Retinal pigment epithelial cell (primary cell): ENCODE results near the gene FOXI1.

Source experiments
- DNase-seq: peaks from one replicate; pipeline ENCODE4 v3.0.0-alpha.2; 2010; ENCODE audit warnings: low read depth
- H3K4me3 ChIP-seq: 2 replicates; pipeline ENCODE4 v1.5.1; 2011; ENCODE audit warnings: mild to moderate bottlenecking, low read length, control low read depth, moderate library complexity
- TF ChIP-seq, protein P1 (sequence below): conservative IDR thresholded peaks from 2 replicates; pipeline ENCODE4 v1.5.1; 2011; ENCODE audit warnings: low read depth, low read length, control low read depth, inconsistent platforms

The FOXI1 gene

GRCh38 chr5:170078458-170078857 is 27.2 kb upstream of the FOXI1 start:
- H3K4me3 ChIP-seq, result no peak overlapping the region
- DNase-seq, result no peak
- TF ChIP-seq, protein P1, sequence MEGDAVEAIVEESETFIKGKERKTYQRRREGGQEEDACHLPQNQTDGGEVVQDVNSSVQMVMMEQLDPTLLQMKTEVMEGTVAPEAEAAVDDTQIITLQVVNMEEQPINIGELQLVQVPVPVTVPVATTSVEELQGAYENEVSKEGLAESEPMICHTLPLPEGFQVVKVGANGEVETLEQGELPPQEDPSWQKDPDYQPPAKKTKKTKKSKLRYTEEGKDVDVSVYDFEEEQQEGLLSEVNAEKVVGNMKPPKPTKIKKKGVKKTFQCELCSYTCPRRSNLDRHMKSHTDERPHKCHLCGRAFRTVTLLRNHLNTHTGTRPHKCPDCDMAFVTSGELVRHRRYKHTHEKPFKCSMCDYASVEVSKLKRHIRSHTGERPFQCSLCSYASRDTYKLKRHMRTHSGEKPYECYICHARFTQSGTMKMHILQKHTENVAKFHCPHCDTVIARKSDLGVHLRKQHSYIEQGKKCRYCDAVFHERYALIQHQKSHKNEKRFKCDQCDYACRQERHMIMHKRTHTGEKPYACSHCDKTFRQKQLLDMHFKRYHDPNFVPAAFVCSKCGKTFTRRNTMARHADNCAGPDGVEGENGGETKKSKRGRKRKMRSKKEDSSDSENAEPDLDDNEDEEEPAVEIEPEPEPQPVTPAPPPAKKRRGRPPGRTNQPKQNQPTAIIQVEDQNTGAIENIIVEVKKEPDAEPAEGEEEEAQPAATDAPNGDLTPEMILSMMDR, result no peak

DNA sequence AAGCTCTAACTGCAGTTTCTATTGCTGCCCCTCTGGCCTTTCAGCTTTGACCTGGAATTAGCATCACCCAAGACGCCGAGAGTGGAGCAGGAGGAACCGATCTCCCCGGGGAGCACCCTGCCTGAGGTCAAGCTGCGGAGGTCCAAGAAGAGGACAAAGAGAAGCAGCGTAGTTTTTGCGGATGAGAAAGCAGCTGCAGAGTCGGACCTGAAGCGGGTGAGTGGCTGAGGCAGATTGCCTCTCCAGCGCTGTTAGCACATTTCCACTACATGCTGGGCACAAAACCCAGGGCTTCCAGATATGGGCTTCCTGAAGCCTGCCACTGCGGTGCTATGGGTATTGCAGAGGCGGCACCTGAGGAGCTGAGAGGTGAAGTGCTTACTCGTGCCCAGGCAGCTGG is 26.8 kb upstream of the FOXI1 start:
- TF ChIP-seq, protein P1, result no peak
- no peak overlapping the region for H3K4me3 ChIP-seq
- no peak for DNase-seq

- TF ChIP-seq, protein P1, result no peak
- no peak overlapping the region for H3K4me3 ChIP-seq
- no peak for DNase-seq
Observed at GRCh38 chr5:170080217-170080616, 25.5 kb upstream of the FOXI1 start.

- TF ChIP-seq, protein P1, result no peak
- no peak overlapping the region for H3K4me3 ChIP-seq
- DNase-seq, result no peak
Observed at GRCh38 chr5:170080786-170081445, 24.8 kb upstream of the FOXI1 start.

DNA sequence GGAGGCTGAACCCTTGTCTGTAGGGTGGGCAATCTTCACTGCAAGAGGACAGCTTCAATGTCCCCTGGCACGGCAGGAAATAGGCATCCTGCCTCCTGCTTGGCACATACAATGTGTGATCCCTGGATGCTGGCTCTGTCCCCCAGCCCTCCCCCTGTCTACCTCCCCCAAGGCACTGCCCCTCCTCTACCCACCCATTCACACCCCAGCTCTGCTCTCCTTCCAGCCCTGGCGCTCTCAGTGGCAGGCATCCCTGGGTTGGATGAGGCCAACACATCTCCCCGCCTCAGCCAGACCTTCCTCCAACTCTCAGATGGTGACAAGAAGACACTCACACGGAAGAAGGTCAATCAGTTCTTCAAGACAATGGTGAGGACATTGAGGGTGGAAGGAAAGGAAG is 24.1 kb upstream of the FOXI1 start:
- no peak overlapping the region for H3K4me3 ChIP-seq
- DNase-seq, result no peak
- TF ChIP-seq, protein P1, result no peak

DNA sequence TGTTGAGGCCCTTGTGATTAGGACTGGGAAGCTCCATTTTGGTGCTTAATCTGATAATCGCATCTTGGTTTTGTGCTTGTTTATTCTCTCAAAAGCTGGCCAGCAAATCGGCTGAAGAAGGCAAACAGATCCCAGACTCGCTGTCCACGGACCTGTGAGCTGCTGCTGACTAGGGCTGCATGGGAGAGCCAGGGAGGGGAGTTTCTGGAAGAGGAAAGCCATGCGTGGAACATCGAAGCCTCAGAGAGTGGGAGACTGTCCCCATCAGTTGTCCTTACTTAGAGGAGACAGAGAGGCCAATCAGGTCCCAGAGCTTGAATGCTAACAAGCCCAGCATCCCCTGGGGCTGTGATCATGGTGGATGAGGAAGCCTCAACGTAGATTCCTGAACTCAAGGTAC is 23.0 kb upstream of the FOXI1 start:
- no peak for DNase-seq
- no peak overlapping the region for H3K4me3 ChIP-seq
- TF ChIP-seq, protein P1, result no peak

DNA sequence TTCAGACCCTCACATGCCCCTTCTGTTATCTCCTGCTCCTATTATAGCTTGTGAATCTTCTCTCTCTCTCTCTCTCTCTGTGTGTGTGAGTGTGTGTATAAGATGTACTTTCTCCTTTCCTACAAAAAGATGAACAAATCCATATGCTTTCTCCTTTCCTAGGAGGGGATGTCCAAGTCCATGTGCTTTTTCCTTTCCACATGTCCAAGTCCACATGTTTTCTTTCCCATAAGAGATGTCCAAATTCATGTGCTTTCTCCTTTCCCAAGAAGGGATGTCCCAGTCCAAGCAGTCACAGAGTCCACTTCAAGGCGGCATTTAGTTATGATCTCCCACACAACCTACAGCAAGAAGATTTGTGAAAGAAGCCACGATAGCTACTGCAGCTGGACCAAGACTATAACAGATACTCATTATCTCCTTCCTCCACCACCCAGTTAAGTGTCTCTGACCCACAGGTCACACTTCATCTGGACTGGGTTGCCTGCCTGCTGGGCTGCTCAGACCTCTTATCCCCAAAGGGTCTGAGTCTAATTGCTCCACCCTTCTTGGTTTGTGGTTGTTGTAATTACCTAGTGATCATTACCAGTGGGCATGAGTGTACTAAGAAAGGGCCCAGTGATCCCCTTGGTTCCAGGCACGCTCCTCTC is 18.4 kb upstream of the FOXI1 start:
- no peak overlapping the region for H3K4me3 ChIP-seq
- TF ChIP-seq, protein P1, result no peak
- DNase-seq, result no peak
